K562 treated with DMSO at 1 percent for 48 hours (cell line): Measurements from ENCODE around the gene EEIG2. TPM values are rescaled to one million over a fixed set of nuclear protein-coding genes. Genes with fewer than 3 reads are reported as not detected.

ENCODE experiments used
- total RNA-seq: library from RNA; unstranded; fragments of 300-600 nt; gene quantifications from 2 replicates; pipeline ENCODE4 v1.2.3, GENCODE V29; 2022; ENCODE audit warnings: low replicate concordance; ENCODE audit errors: extremely low read depth

Gene EEIG2
- not detected in 2 replicates for total RNA-seq

GRCh38 chr1:108559215-108560186 is at the start of gene EEIG2:
Gene EEIG2 (plus strand): TSS chr1:108560100. CDS start chr1:108560429, 329 bp downstream.

Other genes starting within 250 kb of the EEIG2 start
- gene NBPF6, start 109.8 kb upstream of the EEIG2 start, total RNA-seq: not detected in 2 replicates
- not detected in 2 replicates for gene HENMT1, start 101.0 kb downstream of the EEIG2 start, total RNA-seq
- not detected in 2 replicates for gene PRPF38B, start 132.2 kb downstream of the EEIG2 start, total RNA-seq
- gene FNDC7, start 152.8 kb downstream of the EEIG2 start, total RNA-seq: not detected in 2 replicates
- gene STXBP3, start 186.6 kb downstream of the EEIG2 start, total RNA-seq: not detected in 2 replicates